OCI-LY7 (cell line): Measurements from ENCODE around the gene ABCA7.

ENCODE experiments used
- EZH2phosphoT487 ChIP-seq: fragments of 200-600 bp; sonication (generic); IDR thresholded peaks from 2 replicates; pipeline ENCODE4 v1.6.1; 2018; ENCODE audit warnings: low read depth, borderline replicate concordance, mild to moderate bottlenecking, mixed run types, antibody characterized with exemption, low read length, moderate library complexity, mixed read lengths
- TF ChIP-seq, protein P1 (sequence below): fragments of 200-600 bp; sonication (generic); conservative IDR thresholded peaks from 2 replicates; pipeline ENCODE4 v1.5.1; 2014; ENCODE audit warnings: mild to moderate bottlenecking, antibody characterized with exemption, low read length, moderate library complexity, mixed read lengths

DNA sequence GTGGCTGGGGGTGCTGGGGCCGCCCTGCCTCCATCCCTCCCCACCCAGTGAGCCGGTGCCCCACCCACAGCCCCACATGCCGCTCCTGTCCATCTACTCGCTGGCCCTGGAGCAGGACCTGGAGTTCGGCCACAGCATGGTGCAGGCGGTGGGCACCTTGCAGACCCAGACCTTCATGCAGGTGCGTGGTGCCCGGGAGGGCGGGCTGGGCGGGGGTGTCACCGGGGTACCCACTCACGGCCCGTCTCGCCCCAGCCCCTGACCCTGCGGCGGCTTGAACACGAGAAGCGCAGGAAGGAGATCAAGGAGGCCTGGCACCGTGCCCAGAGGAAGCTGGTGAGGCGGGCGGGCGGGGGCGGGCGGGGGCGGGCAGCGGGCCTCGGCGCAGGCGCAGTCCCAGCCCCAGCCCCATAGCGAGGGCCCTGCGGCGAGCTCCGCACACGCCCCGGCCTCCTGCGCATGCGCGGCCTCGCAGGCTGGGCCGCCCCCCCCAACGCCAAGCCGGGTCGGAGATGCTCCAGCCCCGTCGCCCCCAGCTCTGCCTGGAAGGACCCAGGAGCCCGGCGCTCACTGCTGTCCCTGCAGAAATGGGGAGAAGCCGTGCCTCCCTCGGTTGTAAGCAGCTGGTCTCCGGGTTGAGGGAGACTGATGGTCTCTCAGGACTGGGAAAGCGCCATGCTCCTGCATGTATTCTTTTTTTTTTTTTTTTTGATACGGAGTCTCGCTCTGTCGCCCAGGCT lies 34.8 kb downstream of the ABCA7 start:
- TF ChIP-seq, protein P1, sequence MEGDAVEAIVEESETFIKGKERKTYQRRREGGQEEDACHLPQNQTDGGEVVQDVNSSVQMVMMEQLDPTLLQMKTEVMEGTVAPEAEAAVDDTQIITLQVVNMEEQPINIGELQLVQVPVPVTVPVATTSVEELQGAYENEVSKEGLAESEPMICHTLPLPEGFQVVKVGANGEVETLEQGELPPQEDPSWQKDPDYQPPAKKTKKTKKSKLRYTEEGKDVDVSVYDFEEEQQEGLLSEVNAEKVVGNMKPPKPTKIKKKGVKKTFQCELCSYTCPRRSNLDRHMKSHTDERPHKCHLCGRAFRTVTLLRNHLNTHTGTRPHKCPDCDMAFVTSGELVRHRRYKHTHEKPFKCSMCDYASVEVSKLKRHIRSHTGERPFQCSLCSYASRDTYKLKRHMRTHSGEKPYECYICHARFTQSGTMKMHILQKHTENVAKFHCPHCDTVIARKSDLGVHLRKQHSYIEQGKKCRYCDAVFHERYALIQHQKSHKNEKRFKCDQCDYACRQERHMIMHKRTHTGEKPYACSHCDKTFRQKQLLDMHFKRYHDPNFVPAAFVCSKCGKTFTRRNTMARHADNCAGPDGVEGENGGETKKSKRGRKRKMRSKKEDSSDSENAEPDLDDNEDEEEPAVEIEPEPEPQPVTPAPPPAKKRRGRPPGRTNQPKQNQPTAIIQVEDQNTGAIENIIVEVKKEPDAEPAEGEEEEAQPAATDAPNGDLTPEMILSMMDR, result no peak
- no peak for TF ChIP-seq EZH2phosphoT487
